Fibroblast of mammary gland (primary cell): ENCODE data around the gene PTGFRN.

ENCODE experiments used
- DNase-seq: peaks from one replicate; pipeline ENCODE4 v3.0.0-alpha.2; 2010; ENCODE audit warnings: low read depth
- H3K4me3 ChIP-seq: 2 replicates; pipeline ENCODE4 v1.5.1; 2011; ENCODE audit warnings: low read depth, mild to moderate bottlenecking, low read length, moderate library complexity; ENCODE audit not compliant: control insufficient read depth
- CTCF ChIP-seq: conservative IDR thresholded peaks from 2 replicates; pipeline ENCODE4 v1.5.1; 2011; ENCODE audit warnings: low read depth, low read length, inconsistent platforms; ENCODE audit not compliant: control insufficient read depth, insufficient read depth

The PTGFRN gene

GRCh38 chr1:116982319-116983004 is 72.7 kb downstream of the PTGFRN start:
- no peak for DNase-seq
- no peak for TF ChIP-seq CTCF
- H3K4me3 ChIP-seq, result no peak overlapping the region

GRCh38 chr1:116983112-116983511 is 73.4 kb downstream of the PTGFRN start:
- no peak for TF ChIP-seq CTCF
- no peak for DNase-seq

GRCh38 chr1:116983678-116984077 is 74.0 kb downstream of the PTGFRN start:
- no peak for TF ChIP-seq CTCF
- DNase-seq, result no peak
- H3K4me3 ChIP-seq, result no peak overlapping the region

More at GRCh38 chr1:116983112-116983511, 73.4 kb downstream of the PTGFRN start:
- no peak overlapping the region for H3K4me3 ChIP-seq

- TF ChIP-seq CTCF, result no peak
- H3K4me3 ChIP-seq, result no peak overlapping the region
- DNase-seq, result no peak
Measured at GRCh38 chr1:116984406-116985160, 74.9 kb downstream of the PTGFRN start.

GRCh38 chr1:116986421-116987255 is 76.9 kb downstream of the PTGFRN start:
- DNase-seq, result no peak
- H3K4me3 ChIP-seq, result no peak overlapping the region
- no peak for TF ChIP-seq CTCF

GRCh38 chr1:116987256-116987555 is 77.5 kb downstream of the PTGFRN start:
- no peak overlapping the region for H3K4me3 ChIP-seq
- no peak for DNase-seq

More at GRCh38 chr1:116987256-116987555, 77.5 kb downstream of the PTGFRN start:
- TF ChIP-seq CTCF, result no peak
